Stimulated activated CD4-positive, alpha-beta T cell treated with anti-CD3 and anti-CD28 coated beads, Interleukin-1b, Interleukin-23, amount 100 ng/mL, for 24 hours (primary cell): ENCODE measurements around the gene CCSER1.
"Not testable (repeated sequence)": the region's sequence is repeated elsewhere in the genome, so short reads cannot be mapped to it uniquely, and the experiment has no call there.

ENCODE experiments used
- DNase-seq, 4 experiments: peaks; one replicate each; pipeline ENCODE4 v3.0.0-alpha.2; 2020; ENCODE audit warnings: low read depth in 4 of 4, low spot score in 1 of 4

Gene CCSER1

GRCh38 chr4:90441770-90442169 is 314.6 kb downstream of the CCSER1 start:
- no peak for DNase-seq

GRCh38 chr4:90442619-90443018 is 315.4 kb downstream of the CCSER1 start:
- DNase-seq = no peak

GRCh38 chr4:90443231-90443630 is 316.0 kb downstream of the CCSER1 start:
- no peak for DNase-seq

GRCh38 chr4:90444904-90445303 is 317.7 kb downstream of the CCSER1 start:
- no peak for DNase-seq

GRCh38 chr4:90445380-90445779 is 318.2 kb downstream of the CCSER1 start:
- no peak for DNase-seq

GRCh38 chr4:90449626-90450025 is 322.4 kb downstream of the CCSER1 start:
- no peak for DNase-seq

GRCh38 chr4:90456891-90457290 is 329.7 kb downstream of the CCSER1 start:
- DNase-seq = no peak

- DNase-seq = no peak
These were observed 330.6 kb downstream of the CCSER1 start for GRCh38 chr4:90457817-90458216.

- DNase-seq = no peak
These were observed 331.4 kb downstream of the CCSER1 start for GRCh38 chr4:90458576-90458975.

- no peak for DNase-seq
These were observed 347.3 kb downstream of the CCSER1 start for GRCh38 chr4:90474484-90474883.

GRCh38 chr4:90476019-90476418 is 348.8 kb downstream of the CCSER1 start:
- DNase-seq = no peak

- no peak for DNase-seq
These were observed 349.4 kb downstream of the CCSER1 start for GRCh38 chr4:90476586-90476985.

- not testable (repeated sequence) for DNase-seq
These were observed 357.7 kb downstream of the CCSER1 start for GRCh38 chr4:90484894-90485293.

- no peak for DNase-seq
These were observed 359.2 kb downstream of the CCSER1 start for GRCh38 chr4:90486346-90486745.

GRCh38 chr4:90495211-90495610 is 368.0 kb downstream of the CCSER1 start:
- DNase-seq = no peak

- no peak for DNase-seq
These were observed 368.7 kb downstream of the CCSER1 start for GRCh38 chr4:90495936-90496335.

GRCh38 chr4:90498175-90498574 is 371.0 kb downstream of the CCSER1 start:
- no peak for DNase-seq

GRCh38 chr4:90503677-90504076 is 376.5 kb downstream of the CCSER1 start:
- no peak for DNase-seq

- DNase-seq = no peak
These were observed 388.0 kb downstream of the CCSER1 start for GRCh38 chr4:90515191-90515590.

- DNase-seq = no peak
These were observed 401.4 kb downstream of the CCSER1 start for GRCh38 chr4:90528551-90528950.

GRCh38 chr4:90536408-90536807 is 409.2 kb downstream of the CCSER1 start:
- no peak for DNase-seq

- no peak for DNase-seq
These were observed 410.3 kb downstream of the CCSER1 start for GRCh38 chr4:90537491-90537890.

GRCh38 chr4:90540536-90540935 is 413.3 kb downstream of the CCSER1 start:
- DNase-seq = no peak

- DNase-seq = no peak
These were observed 415.0 kb downstream of the CCSER1 start for GRCh38 chr4:90542216-90542615.
